HG03439 (cell line): ENCODE data around the gene UBE2G1.

Source experiments
- ATAC-seq: cut with Tn5 transposase; IDR thresholded peaks from one replicate; pipeline ENCODE4 v1.9.1; 2021; ENCODE audit warnings: mild to moderate bottlenecking, moderate library complexity; ENCODE audit not compliant: unreplicated experiment

The UBE2G1 gene

DNA sequence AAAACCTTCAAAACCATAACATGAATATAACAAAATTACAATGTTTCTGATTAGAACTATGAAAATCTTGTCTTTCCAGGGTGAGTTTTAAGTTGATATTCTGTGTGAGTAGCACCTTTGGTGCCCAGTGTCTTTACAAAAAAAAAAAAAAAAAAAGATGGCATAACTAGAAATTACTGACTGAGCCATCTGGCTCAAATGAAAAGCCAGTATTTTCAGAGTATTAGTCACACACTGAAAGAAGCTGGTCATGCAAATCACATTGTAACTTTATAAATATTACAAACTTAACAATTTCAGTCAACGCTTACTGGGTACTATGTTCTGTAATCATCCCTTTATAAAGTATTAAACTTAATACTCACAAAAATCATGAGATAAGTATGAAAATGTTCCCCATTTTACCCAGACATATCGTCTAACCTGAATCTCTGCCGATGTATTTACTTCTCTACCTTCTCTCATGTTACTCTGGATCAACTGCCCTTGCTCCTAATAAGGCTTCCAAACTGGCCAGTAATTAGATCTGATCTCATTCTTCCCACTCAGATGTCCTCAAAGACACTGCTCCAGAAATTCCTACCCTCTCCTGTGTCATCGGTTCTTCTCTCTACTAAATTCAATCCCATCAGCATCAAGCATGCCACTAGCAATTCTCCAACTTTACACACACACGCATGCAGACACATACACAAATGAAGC, 25.4 kb downstream of the UBE2G1 start:
- ATAC-seq = peak; percentile 53

DNA sequence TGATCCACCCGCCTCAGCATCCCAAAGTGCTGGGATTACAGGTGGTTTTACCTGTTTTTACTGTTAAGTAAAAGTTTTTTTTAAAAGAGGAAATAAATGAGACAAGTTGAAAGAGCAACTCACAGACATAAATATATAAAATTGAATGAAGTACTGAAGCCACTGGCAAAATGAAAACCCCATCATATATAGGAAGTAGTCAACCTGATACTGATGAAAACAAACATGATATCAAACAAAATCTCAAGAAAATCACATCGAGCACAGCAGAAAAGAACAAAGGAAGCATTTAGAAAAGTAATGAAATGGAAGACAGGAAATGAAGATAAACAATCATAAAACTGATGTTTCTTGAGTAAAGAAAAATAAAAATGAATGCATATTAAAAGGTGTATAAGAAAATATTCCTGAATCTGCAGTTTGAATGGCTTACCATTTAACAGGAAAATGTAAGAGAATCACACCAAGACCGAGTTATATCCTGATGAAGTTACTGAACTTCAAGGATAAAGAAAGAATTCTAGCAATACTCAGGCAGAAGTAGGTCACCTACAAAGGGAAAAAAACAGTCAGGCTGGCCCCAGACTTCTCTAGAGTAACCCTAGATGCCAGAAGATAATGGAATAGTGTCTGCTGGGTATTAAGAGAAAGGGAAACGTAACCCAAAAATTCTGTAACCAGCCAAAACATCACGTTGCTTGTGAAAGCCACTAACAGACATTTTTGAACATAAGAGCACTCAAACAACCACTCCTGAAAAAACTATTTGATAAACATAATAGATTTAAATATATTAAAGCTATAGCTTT, 31.5 kb downstream of the UBE2G1 start:
- no peak for ATAC-seq

DNA sequence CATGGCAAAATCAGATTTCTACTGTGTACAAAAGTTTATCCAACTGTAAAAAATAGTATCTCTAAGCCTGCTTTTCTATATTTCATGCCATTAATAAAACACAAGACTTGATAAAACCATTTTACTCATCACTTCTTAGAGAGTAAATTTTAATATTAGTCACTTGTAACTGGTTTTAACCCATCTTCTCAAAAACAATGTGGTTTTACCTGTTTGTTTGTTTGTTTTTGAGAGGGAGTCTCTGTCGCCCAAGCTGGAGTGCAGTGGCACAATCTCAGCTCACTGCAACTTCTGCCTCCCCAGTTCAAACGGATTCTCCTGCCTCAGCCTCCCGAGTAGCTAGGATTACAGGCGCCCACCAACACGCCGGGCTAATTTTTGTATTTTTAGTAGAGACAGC, 32.1 kb downstream of the UBE2G1 start:
- no peak for ATAC-seq

DNA sequence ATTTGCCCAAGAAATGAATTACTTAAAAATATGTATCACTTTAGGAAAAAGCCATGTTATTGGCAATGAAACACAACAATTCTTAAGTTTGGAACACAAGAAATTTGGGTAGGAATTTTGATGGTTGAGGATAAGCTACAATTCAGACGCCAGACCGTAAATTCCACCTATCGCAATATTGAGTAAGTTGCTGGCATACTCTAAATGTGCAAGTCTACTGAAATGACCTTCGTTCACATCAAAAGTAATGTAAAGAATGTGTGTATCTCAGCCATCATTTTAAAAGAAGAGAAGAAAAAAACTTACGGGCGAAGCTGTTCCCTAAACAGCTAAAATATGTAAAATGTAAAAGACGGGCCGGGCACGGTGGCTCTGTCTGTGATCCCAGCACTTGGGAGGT, 33.4 kb downstream of the UBE2G1 start:
- ATAC-seq = no peak

DNA sequence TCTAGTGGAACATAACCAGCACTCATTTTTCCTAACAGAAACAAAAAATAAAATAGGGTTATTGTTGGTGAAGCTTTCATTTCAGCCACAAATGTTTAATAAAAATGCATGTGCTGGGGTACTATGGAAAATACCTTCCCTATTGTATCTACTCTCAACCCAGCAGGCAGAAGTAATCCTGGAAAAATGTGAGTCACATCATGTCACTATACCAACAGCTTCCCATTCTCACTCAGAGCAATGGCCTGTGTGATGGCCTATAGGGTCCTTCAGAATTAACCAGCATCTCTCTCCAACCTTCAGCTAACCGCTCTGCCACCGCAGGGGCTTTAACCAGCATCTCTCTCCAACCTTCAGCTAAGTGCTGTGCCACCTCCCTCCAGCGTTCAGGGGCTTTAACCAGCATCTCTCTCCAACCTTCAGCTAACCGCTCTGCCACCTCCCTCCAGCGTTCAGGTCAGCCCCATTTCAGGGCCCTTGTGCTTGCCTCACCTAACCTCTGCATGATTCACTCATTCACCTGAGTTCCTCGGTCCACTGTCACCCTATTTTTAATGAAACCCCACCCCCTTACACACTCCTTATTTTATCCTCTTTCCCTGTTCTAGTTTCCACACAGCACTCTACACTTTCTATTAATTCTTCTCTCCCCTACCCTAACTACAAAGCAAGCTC, 34.0 kb downstream of the UBE2G1 start:
- ATAC-seq = no peak

DNA sequence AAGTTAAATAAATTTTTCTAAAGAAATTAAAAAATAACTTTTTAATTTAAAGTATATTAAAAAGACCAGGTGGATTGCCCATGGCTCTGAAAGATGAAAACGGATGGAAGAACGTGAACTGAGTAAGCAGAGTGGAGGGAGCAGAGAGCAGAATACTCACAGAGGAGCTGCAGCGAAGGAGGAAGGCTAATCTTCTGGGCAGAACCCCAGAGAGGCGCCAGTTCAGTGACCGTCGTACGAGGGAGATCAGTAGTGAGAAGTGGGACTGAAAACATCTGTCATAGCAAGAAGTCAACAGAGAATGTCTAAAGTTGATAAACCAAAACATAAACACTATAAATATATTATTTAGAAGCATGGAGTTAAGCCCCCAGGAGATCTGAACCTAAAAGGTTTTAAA, 34.9 kb downstream of the UBE2G1 start:
- no peak for ATAC-seq

DNA sequence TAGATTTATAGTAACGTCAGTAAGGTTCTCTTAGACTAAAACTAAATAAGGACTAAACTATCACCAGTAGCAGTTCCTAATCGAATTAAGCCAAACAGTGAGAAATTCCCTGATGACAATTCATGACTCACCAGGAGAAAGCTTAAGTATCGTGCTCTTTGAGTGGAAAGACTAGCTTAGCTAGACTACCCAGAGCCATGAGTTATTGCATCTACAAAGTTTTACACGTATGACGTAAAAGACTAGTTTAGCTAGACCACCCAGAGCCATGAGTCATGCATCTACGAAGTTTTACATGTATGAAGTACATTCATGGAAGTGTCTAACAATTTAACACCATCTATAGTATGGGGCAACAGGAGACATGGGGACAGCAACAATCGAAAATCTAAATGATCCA, 36.6 kb downstream of the UBE2G1 start:
- no peak for ATAC-seq

DNA sequence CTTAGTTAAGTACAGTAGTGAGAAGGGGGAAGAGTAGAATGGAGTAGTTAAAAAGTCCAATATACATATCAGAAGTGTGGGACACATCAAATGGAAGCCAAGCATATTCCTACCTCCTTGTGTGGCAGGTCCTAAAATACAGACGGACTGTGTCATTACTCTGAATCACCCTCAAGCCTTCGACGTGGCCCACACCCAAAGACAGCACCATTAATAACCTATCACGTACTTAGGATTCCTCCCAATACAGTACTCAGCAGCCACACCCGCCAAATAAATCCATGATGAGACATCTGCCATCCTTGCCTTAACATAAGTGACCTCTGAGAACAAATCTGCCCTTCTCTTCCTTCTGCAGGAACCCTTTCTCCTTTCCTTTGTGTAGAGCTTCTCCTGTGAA, 38.9 kb downstream of the UBE2G1 start:
- ATAC-seq = no peak

DNA sequence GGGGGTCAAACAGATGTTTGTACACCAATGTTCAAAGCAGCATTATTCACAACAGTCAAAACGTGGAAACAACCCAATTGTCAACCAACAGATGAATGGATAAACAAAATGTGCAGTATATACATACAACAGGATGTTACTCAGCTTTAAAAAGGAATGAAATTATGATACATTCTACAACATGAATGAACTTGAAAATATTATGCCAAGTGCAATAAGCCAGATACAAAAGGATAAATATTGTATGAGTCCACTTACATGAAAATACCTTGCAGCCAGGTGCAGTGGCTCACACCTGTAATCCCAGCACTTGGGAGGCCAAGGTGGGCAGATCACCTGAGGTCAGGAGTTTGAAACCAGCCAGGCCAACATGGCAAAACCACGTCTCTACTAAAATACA, 39.9 kb downstream of the UBE2G1 start:
- ATAC-seq = no peak

DNA sequence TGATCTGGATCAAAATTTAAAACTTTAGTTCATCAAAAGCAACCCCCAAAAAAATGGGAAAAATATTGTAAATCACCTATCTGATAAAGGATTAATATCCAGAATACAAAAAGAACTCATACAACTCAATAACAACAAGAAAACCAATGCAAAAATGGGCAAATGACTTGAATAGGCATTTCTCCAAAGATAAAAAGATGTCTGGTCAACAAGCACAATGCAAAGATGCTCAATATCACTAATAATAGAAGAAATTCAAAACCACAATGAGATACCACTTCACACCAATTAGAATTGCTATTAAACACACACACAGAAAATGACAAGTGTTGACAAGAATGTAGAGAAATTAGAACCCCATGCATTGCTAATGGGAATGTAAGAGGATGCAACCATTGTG, 40.4 kb downstream of the UBE2G1 start:
- no peak for ATAC-seq

DNA sequence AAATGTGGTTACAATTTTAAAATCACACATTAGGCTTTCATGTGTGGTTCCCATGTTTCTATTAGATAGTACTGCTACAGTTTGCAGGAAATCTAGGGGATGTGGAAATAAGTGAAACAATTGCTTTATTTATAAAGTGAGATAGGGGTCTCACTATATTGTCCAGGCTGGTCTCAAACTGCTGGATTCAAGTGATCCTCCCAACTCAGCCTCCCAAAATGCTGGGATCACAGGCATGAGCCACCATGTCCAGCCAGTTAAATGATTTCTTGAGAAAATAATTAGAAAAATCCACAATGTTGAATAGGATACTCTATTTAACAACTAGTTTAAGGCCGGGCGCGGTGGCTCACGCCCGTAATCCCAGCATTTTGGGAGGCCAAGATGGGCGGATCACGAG, 42.0 kb downstream of the UBE2G1 start:
- ATAC-seq = no peak

DNA sequence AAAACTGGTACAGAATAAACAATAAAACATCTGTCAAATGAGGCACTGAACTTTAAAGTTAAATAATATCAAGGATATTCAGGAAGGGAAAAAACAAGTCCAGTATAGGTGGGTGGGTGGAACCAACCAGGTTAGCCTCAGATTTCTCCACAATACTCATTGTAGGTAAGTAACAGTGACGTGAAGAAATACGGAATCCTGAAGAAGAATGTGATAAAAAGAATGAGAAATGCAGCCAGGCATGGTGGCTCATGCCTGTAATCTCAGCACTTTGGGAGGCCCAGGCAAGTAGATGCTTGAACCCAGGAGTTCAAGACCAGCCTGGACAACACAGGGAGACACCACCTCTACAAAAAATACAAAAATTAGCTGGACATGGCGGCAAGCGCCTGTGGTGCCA, 47.3 kb downstream of the UBE2G1 start:
- ATAC-seq = no peak

DNA sequence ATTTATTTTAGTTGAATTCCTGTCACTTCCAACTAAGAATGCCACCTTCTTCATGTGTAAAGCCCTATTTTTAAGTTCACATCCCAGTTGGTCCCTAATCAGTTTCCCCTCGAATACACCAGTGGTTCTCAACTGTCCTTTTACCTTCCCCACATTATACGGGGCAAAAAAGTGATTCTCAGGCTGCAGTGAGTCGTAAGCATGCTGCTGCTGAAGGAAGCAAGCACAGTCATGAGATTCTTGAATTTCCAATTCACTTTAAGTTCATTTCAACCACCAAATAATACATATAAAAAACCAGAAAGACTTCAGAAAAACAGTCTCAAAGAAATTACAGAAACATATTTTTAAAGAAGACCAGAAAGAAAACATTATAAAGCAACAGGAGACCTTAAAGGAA, 47.9 kb downstream of the UBE2G1 start:
- no peak for ATAC-seq

DNA sequence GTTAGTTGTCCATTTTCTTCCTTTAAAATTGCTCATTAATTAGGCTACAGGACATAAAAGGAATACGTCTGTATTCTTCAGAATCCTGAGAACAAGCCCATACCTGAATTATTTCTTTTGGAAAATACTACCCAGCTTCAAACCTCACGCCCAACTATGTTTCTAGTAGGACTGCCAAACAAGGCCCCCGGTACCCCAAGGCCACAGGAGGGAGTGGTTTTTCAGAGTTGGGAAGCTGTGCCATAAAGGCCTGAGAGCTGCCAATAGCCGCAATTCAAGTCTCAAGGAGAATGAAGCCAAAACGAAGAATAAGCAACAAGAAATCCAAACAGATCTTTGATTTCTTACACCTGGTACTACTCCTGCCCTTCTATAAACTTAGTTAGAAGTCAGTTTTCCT, 48.3 kb downstream of the UBE2G1 start:
- ATAC-seq = no peak

DNA sequence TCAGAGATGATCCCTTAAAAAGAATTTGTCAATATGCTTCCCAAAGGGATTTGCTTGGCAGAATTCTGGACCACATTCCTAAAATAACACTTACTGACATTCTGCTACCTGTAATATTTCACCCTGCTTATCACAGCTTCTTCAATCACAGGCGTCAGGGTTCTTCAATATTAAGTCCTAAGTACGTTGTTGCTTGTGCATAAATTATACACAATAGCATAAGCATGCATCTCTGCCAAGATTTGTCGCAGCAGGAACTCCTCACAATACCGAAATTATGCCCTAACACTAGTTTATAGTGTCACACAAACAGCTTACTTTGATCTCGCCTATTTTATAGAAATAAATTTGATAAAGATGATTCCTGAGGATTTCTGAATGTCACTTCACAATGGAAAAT, 48.9 kb downstream of the UBE2G1 start:
- ATAC-seq = no peak

DNA sequence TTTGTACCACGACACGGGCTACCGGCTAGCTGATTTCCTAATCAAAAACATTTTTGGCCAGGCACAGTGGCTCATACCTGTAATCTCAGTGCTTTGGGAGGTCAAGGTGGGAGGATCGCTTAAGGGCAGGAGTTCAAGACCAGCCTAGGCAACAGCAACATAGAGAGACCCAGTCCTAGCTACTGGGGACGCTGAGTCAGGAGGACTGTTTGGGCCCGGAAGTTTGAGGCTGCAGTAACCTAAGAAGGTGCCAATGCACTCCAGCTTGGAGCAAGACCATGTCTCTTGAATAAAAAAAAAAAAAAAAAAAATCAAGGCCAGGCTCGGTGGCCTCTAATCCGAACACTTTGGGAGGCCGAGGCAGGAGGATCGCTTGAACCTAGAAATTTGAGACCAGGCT, 49.8 kb downstream of the UBE2G1 start:
- no peak for ATAC-seq

DNA sequence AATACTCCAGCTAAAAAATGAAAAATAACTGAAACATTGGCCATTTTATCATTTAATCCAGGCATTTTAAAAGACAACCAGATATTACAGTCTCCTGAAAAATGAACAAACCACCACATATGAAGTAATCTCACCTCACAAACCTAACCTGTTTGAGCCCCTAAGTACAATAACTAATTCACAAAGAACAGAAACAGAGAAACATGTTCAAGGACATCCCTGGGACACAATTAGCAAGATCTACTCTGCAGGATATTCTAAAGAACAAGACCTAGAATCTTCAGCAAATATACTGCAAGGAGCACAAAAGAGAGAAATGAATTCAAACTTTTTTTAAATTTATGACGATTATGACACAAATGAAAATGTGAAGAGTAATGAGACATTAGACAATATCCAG, 51.9 kb downstream of the UBE2G1 start:
- ATAC-seq = no peak

DNA sequence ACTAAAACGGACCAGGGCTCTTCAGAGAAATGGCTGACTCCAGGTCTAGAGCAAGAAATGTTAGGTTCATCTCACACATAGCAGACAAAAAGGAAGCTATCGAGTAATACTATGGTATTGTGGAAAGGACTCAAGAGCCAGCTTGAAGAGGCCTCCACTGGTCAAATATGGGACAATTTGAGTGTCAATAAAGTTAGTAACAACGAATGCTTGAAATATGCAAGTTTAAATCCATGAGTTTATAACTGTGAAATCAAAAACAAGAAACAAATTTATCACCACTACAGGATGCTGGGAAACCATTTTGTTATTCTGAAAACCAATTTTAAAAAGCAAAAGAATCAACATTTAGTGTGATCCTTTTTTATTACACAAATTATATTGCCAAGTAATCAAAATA, 52.3 kb downstream of the UBE2G1 start:
- ATAC-seq = no peak

DNA sequence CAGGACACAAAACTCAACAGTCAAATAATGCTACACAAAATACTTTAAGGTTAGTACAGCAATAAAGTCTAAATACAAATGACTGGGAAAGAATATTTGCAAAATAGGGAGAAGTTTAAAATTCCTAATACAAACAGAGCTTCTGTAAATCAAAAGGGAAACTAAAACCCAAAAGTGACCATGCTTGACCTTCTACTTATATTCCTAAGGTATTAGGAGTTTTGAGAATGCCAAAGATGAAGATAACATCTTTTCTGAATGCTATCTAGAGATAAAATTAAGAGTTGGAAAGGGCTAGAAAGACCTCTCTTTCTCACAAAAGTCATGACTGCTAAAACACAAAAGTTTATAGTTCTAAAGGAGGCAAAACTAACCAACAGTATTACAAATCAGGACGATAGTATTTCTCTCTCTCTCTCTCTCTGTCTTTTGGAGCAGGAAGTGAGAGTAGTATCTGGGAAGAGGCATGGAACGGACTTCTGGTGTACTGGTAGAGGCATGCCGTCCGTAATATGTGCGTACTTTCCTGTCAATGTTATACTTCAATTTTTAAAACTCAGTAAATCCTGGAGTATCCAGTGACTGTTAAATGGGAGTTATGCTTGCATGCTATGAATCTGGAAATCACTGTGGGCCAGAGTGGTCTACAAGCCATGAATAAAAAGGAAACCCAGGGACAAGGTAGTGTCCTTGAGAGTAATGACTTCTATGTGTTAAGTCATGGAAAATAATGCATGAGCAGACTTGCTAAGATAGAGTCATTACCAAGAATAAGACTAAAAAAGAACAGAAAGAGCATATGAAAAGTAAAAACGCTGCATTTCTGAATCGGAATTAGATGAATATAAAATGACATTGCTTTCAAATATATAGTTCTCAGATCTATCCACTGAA, 53.0 kb downstream of the UBE2G1 start:
- ATAC-seq = no peak

DNA sequence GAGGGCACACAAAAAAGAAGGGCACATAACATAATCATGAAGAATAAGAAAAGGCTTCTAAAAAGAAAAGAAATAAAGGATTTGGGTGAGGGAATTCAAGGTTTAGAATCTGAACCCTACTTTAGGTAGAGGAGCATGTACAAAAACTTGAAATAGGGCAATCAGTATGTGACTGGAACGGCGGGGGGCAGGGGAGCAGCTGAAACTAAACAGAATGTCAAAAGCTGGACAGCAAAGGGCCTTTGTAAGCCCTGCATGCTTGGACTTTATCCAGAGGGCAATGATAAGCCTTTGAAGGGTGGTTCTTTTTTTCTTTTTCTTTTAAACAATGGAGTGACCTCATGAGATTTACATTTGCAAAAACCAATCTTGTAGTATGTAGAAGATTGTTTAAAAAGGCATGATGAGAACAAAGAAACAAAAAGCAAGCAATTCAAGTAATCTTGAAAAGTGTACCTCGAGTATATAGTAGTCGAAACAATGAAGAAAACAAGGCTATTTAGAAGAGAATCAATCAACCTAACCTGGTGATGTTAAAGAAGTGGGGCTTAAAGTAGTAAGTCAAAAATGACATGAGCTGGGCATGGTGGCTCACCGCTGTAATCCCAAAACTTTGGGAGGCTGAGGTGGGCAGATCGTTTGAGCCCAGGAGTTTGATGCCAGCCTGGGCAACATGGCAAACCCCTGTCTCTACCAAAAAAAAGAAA, 56.0 kb downstream of the UBE2G1 start:
- no peak for ATAC-seq
